IMR-90 (cell line): ENCODE data around the gene NFASC. TPM values are rescaled to one million over a fixed set of nuclear protein-coding genes. Genes with fewer than 3 reads are reported as not detected.

ENCODE experiments used
- ATAC-seq: fragments of 200-7000 bp; cut with Tn5 transposase; 2 replicates; pipeline ENCODE4 v1.9.1; 2020; ENCODE audit warnings: low read depth, mild to moderate bottlenecking, moderate library complexity
- BruUV-seq: library from RNA; stranded (reverse); fragments of 400-500 nt; replicated peaks from 2 replicates; lab custom pipeline; 2021; lab: Mats Ljungman, UMichigan
- CTCF ChIA-PET: fragments of 300-600 bp; formaldehyde crosslinking; extraction: SDS; loops from one replicate; lab custom pipeline; 2021; ENCODE audit warnings: antibody characterized with exemption; lab: Yijun Ruan, JAX
- POLR2A ChIA-PET: fragments of 300-600 bp; sonication (Branson Sonifier 250); formaldehyde crosslinking; loops from one replicate; lab custom pipeline; 2022; ENCODE audit warnings: antibody characterized with exemption; ENCODE audit not compliant: unreplicated experiment; lab: Charles Lee
- DNase-seq: peaks from one replicate; pipeline ENCODE4 v3.0.0; 2013
- H2AFZ ChIP-seq: replicated peaks from 2 replicates; pipeline ENCODE3; 2013; ENCODE audit warnings: low read length, mild to moderate bottlenecking; ENCODE audit not compliant: poor library complexity
- H2AK5ac ChIP-seq: 2 replicates; pipeline ENCODE4 v1.6.1; 2013; ENCODE audit warnings: low read depth, low read length, inconsistent platforms
- H2AK9ac ChIP-seq: replicated peaks from 2 replicates; pipeline ENCODE3; 2013; ENCODE audit warnings: mild to moderate bottlenecking, low read depth, low read length, moderate library complexity; ENCODE audit not compliant: poor library complexity
- H2BK120ac ChIP-seq: 2 replicates; pipeline ENCODE4 v1.6.1; 2013; ENCODE audit warnings: low read depth, low read length, inconsistent platforms
- H2BK15ac ChIP-seq: 3 replicates; pipeline ENCODE4 v1.6.1; 2013; ENCODE audit warnings: low read depth, low read length, inconsistent platforms
- H2BK20ac ChIP-seq: 2 replicates; pipeline ENCODE4 v1.6.1; 2013; ENCODE audit warnings: low read depth, mild to moderate bottlenecking, inconsistent platforms, low read length, moderate library complexity
- H2BK5ac ChIP-seq: 2 replicates; pipeline ENCODE4 v1.6.1; 2013; ENCODE audit warnings: mild to moderate bottlenecking, low read depth, low read length, inconsistent platforms; ENCODE audit not compliant: poor library complexity, severe bottlenecking
- H3K14ac ChIP-seq: replicated peaks from 2 replicates; pipeline ENCODE4 v1.6.1; 2013; ENCODE audit warnings: low read depth, low read length, inconsistent platforms
- H3K18ac ChIP-seq: 2 replicates; pipeline ENCODE4 v1.6.1; 2013; ENCODE audit warnings: low read depth, low read length, control low read depth
- H3K23ac ChIP-seq: 2 replicates; pipeline ENCODE4 v1.6.1; 2013; ENCODE audit warnings: low read depth, low read length, inconsistent platforms
- H3K27ac ChIP-seq: 2 replicates; pipeline ENCODE4 v1.5.1; 2013; ENCODE audit warnings: mild to moderate bottlenecking, control low read depth, low read length; ENCODE audit not compliant: insufficient read depth
- H3K27me3 ChIP-seq: 2 replicates; pipeline ENCODE4 v1.6.1; 2013; ENCODE audit warnings: low read length; ENCODE audit not compliant: control insufficient read depth, insufficient read depth
- H3K36me3 ChIP-seq: 2 replicates; pipeline ENCODE4 v1.6.1; 2013; ENCODE audit warnings: low read length, mixed read lengths; ENCODE audit not compliant: control insufficient read depth, insufficient read depth
- H3K4ac ChIP-seq: 2 replicates; pipeline ENCODE4 v1.6.1; 2013; ENCODE audit warnings: low read depth, low read length, inconsistent platforms
- H3K4me1 ChIP-seq: 2 replicates; pipeline ENCODE4 v1.6.1; 2013; ENCODE audit warnings: low read length, mixed read lengths; ENCODE audit not compliant: control insufficient read depth, insufficient read depth
- H3K4me2 ChIP-seq: 2 replicates; pipeline ENCODE4 v1.6.1; 2013; ENCODE audit warnings: low read depth, mild to moderate bottlenecking, control low read depth, low read length, moderate library complexity
- H3K4me3 ChIP-seq: 2 replicates; pipeline ENCODE4 v1.5.1; 2013; ENCODE audit warnings: low read depth, mild to moderate bottlenecking, control low read depth, low read length, moderate library complexity; ENCODE audit not compliant: insufficient read depth
- H3K56ac ChIP-seq: 2 replicates; pipeline ENCODE4 v1.6.1; 2013; ENCODE audit warnings: low read length, inconsistent platforms; ENCODE audit not compliant: insufficient read depth; ENCODE audit errors: extremely low read depth
- H3K79me1 ChIP-seq, 2 experiments: 2 replicates each; pipeline ENCODE4 v1.6.1; 2013; ENCODE audit warnings: low read length in 2 of 2, inconsistent platforms in 1 of 2, low read depth in 1 of 2
- H3K9ac ChIP-seq: 2 replicates; pipeline ENCODE4 v1.6.1; 2013; ENCODE audit warnings: low read depth, low read length, control low read depth
- H3K9me1 ChIP-seq: 2 replicates; pipeline ENCODE4 v1.6.1; 2013; ENCODE audit warnings: low read length, inconsistent platforms; ENCODE audit not compliant: insufficient read depth
- H3K9me3 ChIP-seq: 2 replicates; pipeline ENCODE4 v1.6.1; 2013; ENCODE audit warnings: low read length; ENCODE audit not compliant: control insufficient read depth, insufficient read depth
- H4K20me1 ChIP-seq: 2 replicates; pipeline ENCODE4 v1.6.1; 2013; ENCODE audit warnings: low read length, inconsistent platforms; ENCODE audit not compliant: insufficient read depth
- H4K5ac ChIP-seq: 2 replicates; pipeline ENCODE4 v1.6.1; 2013; ENCODE audit warnings: mild to moderate bottlenecking, low read depth, low read length, control low read depth
- H4K8ac ChIP-seq, 2 experiments: 2 replicates each; pipeline ENCODE4 v1.6.1; 2013; ENCODE audit warnings: low read depth in 2 of 2, low read length in 2 of 2, control low read depth in 1 of 2, inconsistent platforms in 1 of 2
- H4K91ac ChIP-seq: 2 replicates; pipeline ENCODE4 v1.6.1; 2013; ENCODE audit warnings: low read depth, low read length, inconsistent platforms; ENCODE audit not compliant: insufficient read depth
- BHLHE40 ChIP-seq: fragments of 150-350 bp; IDR thresholded peaks from 2 replicates; pipeline ENCODE4 v1.6.1; 2016; ENCODE audit warnings: mild to moderate bottlenecking, low read depth, low read length
- CEBPB ChIP-seq: IDR thresholded peaks from 2 replicates; pipeline ENCODE4 v1.6.1; 2012; ENCODE audit warnings: low read depth, low read length, improper control_type of control experiment
- CHD1 ChIP-seq: IDR thresholded peaks from 2 replicates; pipeline ENCODE4 v1.6.1; 2012; ENCODE audit warnings: low read depth, low read length, improper control_type of control experiment
- CTCF ChIP-seq: conservative IDR thresholded peaks from 2 replicates; pipeline ENCODE4 v1.5.1; 2012; ENCODE audit warnings: mild to moderate bottlenecking, low read depth, low read length, improper control_type of control experiment
- ELK1 ChIP-seq: fragments of 150-350 bp; IDR thresholded peaks from 2 replicates; pipeline ENCODE4 v1.6.1; 2016; ENCODE audit warnings: low read depth, mild to moderate bottlenecking, low read length, moderate library complexity, borderline replicate concordance
- FOS ChIP-seq: fragments of 150-350 bp; IDR thresholded peaks from 2 replicates; pipeline ENCODE4 v1.6.1; 2016; ENCODE audit warnings: low read depth, low read length
- MAFK ChIP-seq: IDR thresholded peaks from 2 replicates; pipeline ENCODE4 v1.6.1; 2012; ENCODE audit warnings: low read depth, low read length, improper control_type of control experiment
- MAZ ChIP-seq: IDR thresholded peaks from 2 replicates; pipeline ENCODE4 v1.6.1; 2012; ENCODE audit warnings: low read depth, mild to moderate bottlenecking, low read length, improper control_type of control experiment, moderate library complexity, borderline replicate concordance
- MXI1 ChIP-seq: IDR thresholded peaks from 2 replicates; pipeline ENCODE4 v1.6.1; 2012; ENCODE audit warnings: low read depth, mild to moderate bottlenecking, low read length, moderate library complexity, borderline replicate concordance
- NFE2L2 ChIP-seq: fragments of 150-350 bp; IDR thresholded peaks from 2 replicates; pipeline ENCODE4 v1.6.1; 2016; ENCODE audit warnings: low read depth, mild to moderate bottlenecking, low read length
- RCOR1 ChIP-seq: IDR thresholded peaks from 2 replicates; pipeline ENCODE4 v1.6.1; 2012; ENCODE audit warnings: mild to moderate bottlenecking, low read length, improper control_type of control experiment; ENCODE audit not compliant: insufficient replicate concordance
- RFX5 ChIP-seq: IDR thresholded peaks from 2 replicates; pipeline ENCODE4 v1.8.0; 2012; ENCODE audit warnings: low read depth, mild to moderate bottlenecking, low read length, moderate library complexity
- SMC3 ChIP-seq: fragments of 150-350 bp; IDR thresholded peaks from 2 replicates; pipeline ENCODE4 v1.6.1; 2016; ENCODE audit warnings: low read depth, mild to moderate bottlenecking, antibody characterized with exemption, low read length, moderate library complexity
- USF2 ChIP-seq: fragments of 150-350 bp; IDR thresholded peaks from 2 replicates; pipeline ENCODE4 v1.6.1; 2017; ENCODE audit warnings: mild to moderate bottlenecking, antibody characterized with exemption, low read length, low read depth
- WGBS, 2 experiments: methylation state at CpG; one replicate each; pipeline versions ENCODE4 v1.1.5 to v1.1.7; 2013; ENCODE audit warnings: missing lambda C conversion rate in 2 of 2; ENCODE audit not compliant: insufficient read length in 1 of 2; ENCODE audit errors: extremely low coverage in 2 of 2; 5-methylcytosine and 5-hydroxymethylcytosine counted together
- dilution Hi-C: fragments of 300-500 bp; cut with HindIII; formaldehyde crosslinking; loops from one replicate; pipeline ENCODE4 v1.14.3; 2018; ENCODE audit warnings: low sequenced_read_pairs; ENCODE audit not compliant: unreplicated experiment
- in situ Hi-C: fragments of 300-500 bp; cut with MboI; formaldehyde crosslinking; loops from 3 replicates; pipeline ENCODE4 v1.14.3; 2019; ENCODE audit warnings: low sequenced_read_pairs, inconsistent platforms, mixed read lengths
- intact Hi-C: fragments of 100-400 bp; cut with micrococcal nuclease; formaldehyde crosslinking; loops from 2 replicates; pipeline ENCODE4 v1.10.0; 2022
- polyA plus RNA-seq, 3 experiments: library from polyadenylated mRNA; depleted of rRNA; stranded (reverse); fragments of >200 nt; gene quantifications; 2 replicates each; pipeline ENCODE4 v1.2.3, GENCODE V29; 2012; ENCODE audit warnings: low replicate concordance in 1 of 3
- total RNA-seq: library from RNA; depleted of rRNA; stranded (reverse); fragments of >200 nt; gene quantifications from 2 replicates; pipeline ENCODE4 v1.2.3, GENCODE V29; 2012

NFASC gene
- total and polyA plus RNA-seq, 2 of the 4 experiments (the other 2 are of a cell fraction): 0.18 to 0.79 TPM

- no peak overlapping the region for H2BK5ac ChIP-seq
- peaks cover 36% of the 10 kb centered on the region for H3K27me3 ChIP-seq
- H3K9me3 ChIP-seq: no peaks in the 10 kb centered on the region
- DNase-seq: no peak
- intact Hi-C loops (no loop called here), in situ Hi-C loops (loop anchor here (10.0 kb wide), 1 partner anchor 354 kb away; no protein-coding TSS in a partner anchor), dilution Hi-C loops (no loop called here)
- ChIA-PET POLR2A (no interaction called here), CTCF (interaction anchor here (2.1 kb wide), 1 partner anchor 9 kb away, joined by 7 read pairs; no protein-coding TSS in a partner anchor)
- H2BK20ac ChIP-seq: no peak overlapping the region
- no peaks in the 10 kb centered on the region; the same call in 1 of the 2 replicates for H4K20me1 ChIP-seq
- no peak overlapping the region for H2AK9ac ChIP-seq
- no peak overlapping the region for H3K23ac ChIP-seq
- no peak overlapping the region for H4K8ac ChIP-seq
- no peak overlapping the region for H3K4me3 ChIP-seq
- H3K4me1 ChIP-seq: no peaks in the 10 kb centered on the region
- no peak overlapping the region for H4K91ac ChIP-seq
- no peak for ATAC-seq
- no peak overlapping the region for H2BK15ac ChIP-seq
- no TSS peak for BruUV-seq
- H2BK120ac ChIP-seq: no peak overlapping the region
- WGBS, 2 experiments: 17% methylated on average over 1 of the region's 3 CpGs; no CpG with 5 or more reads in 1 of the 2 experiments
- no peak overlapping the region for H3K4me2 ChIP-seq
- H4K5ac ChIP-seq: no peak overlapping the region
- H3K4ac ChIP-seq: no peak overlapping the region
- H3K27ac ChIP-seq: no peak overlapping the region
- no peak overlapping the region for H3K9ac ChIP-seq
- no peaks in the 10 kb centered on the region for H3K36me3 ChIP-seq
- no peaks in the 10 kb centered on the region for H3K79me1 ChIP-seq
- no peak overlapping the region for H3K14ac ChIP-seq
- TF ChIP-seq SMC3: no peak
- TF ChIP-seq RFX5: no peak
- TF ChIP-seq USF2: no peak
- TF ChIP-seq ELK1: no peak
- TF ChIP-seq BHLHE40: no peak
- no peak for TF ChIP-seq CTCF
- no peak for TF ChIP-seq NFE2L2
- TF ChIP-seq FOS: no peak
- no peak for TF ChIP-seq MAZ
- TF ChIP-seq RCOR1: no peak
- TF ChIP-seq CHD1: no peak
- no peak for TF ChIP-seq MXI1
- no peak for TF ChIP-seq CEBPB
- no peak for TF ChIP-seq MAFK
- no peak overlapping the region for H2AK5ac ChIP-seq
- no peaks in the 10 kb centered on the region for H3K9me1 ChIP-seq
- H3K18ac ChIP-seq: no peak overlapping the region
- no peak overlapping the region for H2AFZ ChIP-seq
- H3K56ac ChIP-seq: no peak overlapping the region
These were observed 110.3 kb downstream of the NFASC start for GRCh38 chr1:204980840-204981405.
